ENCODE measurements around the gene TSPAN32.

The TSPAN32 gene

GRCh38 chr11:2345050-2345449 lies 43.2 kb downstream of the TSPAN32 start:
- H3K4me3 ChIP-seq (ENCODE audit: control insufficient read depth, low read depth, low read length) = no peak overlapping the region
- DNase-seq (ENCODE audit: low read depth) = no peak
- TF ChIP-seq CTCF (IDR thresholded peaks at IDR 0.05; ENCODE audit: control insufficient read depth, insufficient read depth, low read depth, low read length, missing control alignments) = no peak

- H3K4me3 ChIP-seq (ENCODE audit: control insufficient read depth, low read depth, low read length) = no peak overlapping the region
- TF ChIP-seq CTCF (IDR thresholded peaks at IDR 0.05; ENCODE audit: control insufficient read depth, insufficient read depth, low read depth, low read length, missing control alignments) = no peak
- DNase-seq (ENCODE audit: low read depth) = no peak
Observed at GRCh38 chr11:2346014-2346413, 44.2 kb downstream of the TSPAN32 start.

- no peak for TF ChIP-seq CTCF (IDR thresholded peaks at IDR 0.05; ENCODE audit: control insufficient read depth, insufficient read depth, low read depth, low read length, missing control alignments)
- no peak for DNase-seq (ENCODE audit: low read depth)
- H3K4me3 ChIP-seq (ENCODE audit: control insufficient read depth, low read depth, low read length) = no peak overlapping the region
Observed at GRCh38 chr11:2346586-2347307, 44.9 kb downstream of the TSPAN32 start.

DNA sequence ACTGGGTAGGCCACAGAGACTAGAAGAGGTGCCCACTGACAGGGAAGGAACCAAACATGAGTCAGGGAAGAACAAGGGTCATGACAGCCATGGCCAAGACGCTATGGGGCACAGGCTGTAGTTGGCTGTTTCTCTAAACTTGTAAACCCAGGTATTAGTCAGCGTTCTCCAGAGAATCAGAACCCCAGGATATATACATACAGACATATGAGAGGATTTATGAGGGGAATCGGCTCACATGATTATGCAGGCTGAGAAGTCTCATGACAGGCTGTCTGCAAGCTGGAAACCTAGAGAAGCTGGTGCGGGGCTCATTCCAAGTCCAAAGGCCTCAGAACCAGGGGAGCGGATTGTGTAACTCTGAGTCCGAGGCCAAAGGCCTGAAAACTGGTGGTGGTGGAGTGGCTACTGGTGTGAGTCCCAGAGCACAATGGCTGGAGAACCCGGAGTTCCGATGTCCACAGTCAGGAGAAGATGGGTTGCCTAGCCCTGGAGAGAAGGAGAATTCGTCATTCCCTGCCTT lies 45.6 kb downstream of the TSPAN32 start:
- no peak overlapping the region for H3K4me3 ChIP-seq (ENCODE audit: control insufficient read depth, low read depth, low read length)
- TF ChIP-seq CTCF (IDR thresholded peaks at IDR 0.05; ENCODE audit: control insufficient read depth, insufficient read depth, low read depth, low read length, missing control alignments) = no peak
- DNase-seq (ENCODE audit: low read depth) = no peak

DNA sequence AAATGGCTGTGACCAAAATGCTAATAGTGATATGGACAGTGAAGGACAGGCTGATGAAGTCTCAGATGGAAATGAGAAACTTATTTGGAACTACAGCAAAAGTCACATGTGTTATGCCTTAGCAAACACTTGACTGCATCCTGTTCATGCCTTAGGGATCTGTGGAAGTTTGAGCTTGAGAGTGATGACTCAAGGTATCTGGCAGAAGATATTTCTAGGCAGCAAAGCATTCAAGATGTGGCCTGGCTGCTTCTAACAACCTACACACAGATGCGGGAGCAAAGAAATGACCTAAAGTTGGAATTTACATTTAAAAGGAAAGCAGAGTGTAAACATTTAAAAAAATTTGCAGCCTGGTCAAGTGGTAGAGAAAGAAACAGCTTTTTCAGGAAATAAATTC lies 47.2 kb downstream of the TSPAN32 start:
- no peak overlapping the region for H3K4me3 ChIP-seq (ENCODE audit: control insufficient read depth, low read depth, low read length)
- TF ChIP-seq CTCF (IDR thresholded peaks at IDR 0.05; ENCODE audit: control insufficient read depth, insufficient read depth, low read depth, low read length, missing control alignments) = no peak
- DNase-seq (ENCODE audit: low read depth) = no peak

- no peak for TF ChIP-seq CTCF (IDR thresholded peaks at IDR 0.05; ENCODE audit: control insufficient read depth, insufficient read depth, low read depth, low read length, missing control alignments)
- no peak for DNase-seq (ENCODE audit: low read depth)
- H3K4me3 ChIP-seq (ENCODE audit: control insufficient read depth, low read depth, low read length) = no peak overlapping the region
Observed at GRCh38 chr11:2351701-2352100, 49.9 kb downstream of the TSPAN32 start.
